ENCODE data around the gene CADM2.

DNA sequence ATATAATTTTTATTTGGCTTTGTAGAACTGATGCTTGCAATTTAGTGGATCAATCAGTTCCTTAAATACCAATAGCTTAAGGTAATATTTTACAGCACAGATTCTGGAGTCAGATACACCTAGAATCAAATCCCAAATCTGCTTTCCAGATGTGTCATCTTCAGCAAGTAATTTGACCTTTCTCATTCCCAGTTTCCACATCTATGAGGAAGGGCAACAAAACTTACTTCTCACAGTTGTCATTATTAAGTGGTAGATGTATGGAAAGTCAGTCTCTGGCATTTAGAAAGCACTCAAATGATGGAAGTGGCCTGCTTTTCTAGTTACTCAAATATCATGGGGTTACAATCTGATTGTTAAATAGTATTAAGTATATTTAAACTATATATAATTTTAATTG is 767.0 kb downstream of the CADM2 start:
- TF ChIP-seq, protein P1, sequence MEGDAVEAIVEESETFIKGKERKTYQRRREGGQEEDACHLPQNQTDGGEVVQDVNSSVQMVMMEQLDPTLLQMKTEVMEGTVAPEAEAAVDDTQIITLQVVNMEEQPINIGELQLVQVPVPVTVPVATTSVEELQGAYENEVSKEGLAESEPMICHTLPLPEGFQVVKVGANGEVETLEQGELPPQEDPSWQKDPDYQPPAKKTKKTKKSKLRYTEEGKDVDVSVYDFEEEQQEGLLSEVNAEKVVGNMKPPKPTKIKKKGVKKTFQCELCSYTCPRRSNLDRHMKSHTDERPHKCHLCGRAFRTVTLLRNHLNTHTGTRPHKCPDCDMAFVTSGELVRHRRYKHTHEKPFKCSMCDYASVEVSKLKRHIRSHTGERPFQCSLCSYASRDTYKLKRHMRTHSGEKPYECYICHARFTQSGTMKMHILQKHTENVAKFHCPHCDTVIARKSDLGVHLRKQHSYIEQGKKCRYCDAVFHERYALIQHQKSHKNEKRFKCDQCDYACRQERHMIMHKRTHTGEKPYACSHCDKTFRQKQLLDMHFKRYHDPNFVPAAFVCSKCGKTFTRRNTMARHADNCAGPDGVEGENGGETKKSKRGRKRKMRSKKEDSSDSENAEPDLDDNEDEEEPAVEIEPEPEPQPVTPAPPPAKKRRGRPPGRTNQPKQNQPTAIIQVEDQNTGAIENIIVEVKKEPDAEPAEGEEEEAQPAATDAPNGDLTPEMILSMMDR (IDR thresholded peaks at IDR 0.05; ENCODE audit: insufficient read depth, low read depth, low read length), result no peak
- TF ChIP-seq EZH2 (IDR thresholded peaks at IDR 0.05; ENCODE audit: insufficient read depth, low read length), result no peak
